ENCODE measurements around the gene FAM53B. TPM values are rescaled to one million over a fixed set of nuclear protein-coding genes. Genes with fewer than 3 reads are reported as not detected.

FAM53B gene
- total RNA-seq, 1 experiment from 2014 or later, result 11.2 TPM

DNA sequence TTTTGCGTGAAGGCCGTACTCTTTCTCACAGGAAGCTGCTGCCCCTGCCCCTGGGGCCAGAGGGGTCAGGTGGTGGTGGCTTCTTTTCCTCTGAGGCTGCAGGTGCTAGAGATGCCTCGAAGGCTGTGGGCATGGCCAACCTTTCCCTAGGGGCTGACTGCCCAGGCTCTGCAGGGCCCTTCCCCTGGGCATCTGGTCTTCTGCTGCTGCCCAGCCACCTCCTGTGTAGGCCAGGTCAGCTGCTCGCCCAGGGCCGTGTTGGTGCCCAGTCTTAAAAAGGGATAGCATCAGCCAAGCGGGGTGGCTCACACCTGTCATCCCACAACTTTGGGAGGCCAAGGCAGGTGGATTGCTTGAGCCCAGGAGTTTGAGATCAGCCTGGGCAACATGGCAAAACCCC is 114.3 kb downstream of the FAM53B start:
- intact Hi-C loops (cut with micrococcal nuclease; ENCODE audit: unreplicated experiment), result no loop called here
- Mint-ChIP-seq H3K4me1 (ENCODE audit: low read depth, unreplicated experiment) (peaks cover 12% of the 10 kb centered on the region), H3K4me3 (ENCODE audit: low read depth, unreplicated experiment) (no peak overlapping the region), H3K27me3 (ENCODE audit: unreplicated experiment) (no peaks in the 10 kb centered on the region), H3K27ac (ENCODE audit: unreplicated experiment) (no peak overlapping the region), H3K9me3 (ENCODE audit: low read depth, unreplicated experiment) (no peaks in the 10 kb centered on the region), H3K36me3 (ENCODE audit: insufficient read depth, unreplicated experiment) (no peaks in the 10 kb centered on the region)
- DNase-seq, result no peak
- CTCF ChIA-PET, result no interaction called here
- TF ChIP-seq, protein P1, sequence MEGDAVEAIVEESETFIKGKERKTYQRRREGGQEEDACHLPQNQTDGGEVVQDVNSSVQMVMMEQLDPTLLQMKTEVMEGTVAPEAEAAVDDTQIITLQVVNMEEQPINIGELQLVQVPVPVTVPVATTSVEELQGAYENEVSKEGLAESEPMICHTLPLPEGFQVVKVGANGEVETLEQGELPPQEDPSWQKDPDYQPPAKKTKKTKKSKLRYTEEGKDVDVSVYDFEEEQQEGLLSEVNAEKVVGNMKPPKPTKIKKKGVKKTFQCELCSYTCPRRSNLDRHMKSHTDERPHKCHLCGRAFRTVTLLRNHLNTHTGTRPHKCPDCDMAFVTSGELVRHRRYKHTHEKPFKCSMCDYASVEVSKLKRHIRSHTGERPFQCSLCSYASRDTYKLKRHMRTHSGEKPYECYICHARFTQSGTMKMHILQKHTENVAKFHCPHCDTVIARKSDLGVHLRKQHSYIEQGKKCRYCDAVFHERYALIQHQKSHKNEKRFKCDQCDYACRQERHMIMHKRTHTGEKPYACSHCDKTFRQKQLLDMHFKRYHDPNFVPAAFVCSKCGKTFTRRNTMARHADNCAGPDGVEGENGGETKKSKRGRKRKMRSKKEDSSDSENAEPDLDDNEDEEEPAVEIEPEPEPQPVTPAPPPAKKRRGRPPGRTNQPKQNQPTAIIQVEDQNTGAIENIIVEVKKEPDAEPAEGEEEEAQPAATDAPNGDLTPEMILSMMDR (IDR thresholded peaks at IDR 0.05; ENCODE audit: unreplicated experiment), result no peak
- no TSS peak for BruUV-seq (replicated peaks)

DNA sequence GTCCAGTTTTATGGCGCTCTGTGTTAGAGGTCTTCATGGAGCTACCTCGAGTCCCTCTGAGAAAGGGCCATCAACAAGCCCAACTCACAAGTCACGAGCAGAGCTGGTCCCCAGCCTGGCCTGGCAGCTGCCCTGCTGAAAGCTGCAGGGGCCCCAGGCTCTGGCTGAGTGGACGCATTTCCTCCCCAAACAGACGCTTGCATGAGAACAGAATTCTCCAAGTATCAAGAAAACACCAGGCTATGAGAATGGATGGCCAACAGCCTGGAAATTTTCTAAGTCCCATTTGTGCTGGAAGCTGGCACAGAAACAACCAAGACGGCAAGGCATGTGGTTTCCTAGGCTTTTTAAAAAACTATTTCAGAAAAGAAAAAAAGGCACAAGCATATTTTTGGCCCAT is 114.8 kb downstream of the FAM53B start:
- H3K4me1 Mint-ChIP-seq (ENCODE audit: low read depth, unreplicated experiment), result peaks cover 12% of the 10 kb centered on the region
- no TSS peak for BruUV-seq (replicated peaks)
- no peaks in the 10 kb centered on the region for H3K9me3 Mint-ChIP-seq (ENCODE audit: low read depth, unreplicated experiment)
- no peak overlapping the region for H3K4me3 Mint-ChIP-seq (ENCODE audit: low read depth, unreplicated experiment)
- no peak overlapping the region for H3K27ac Mint-ChIP-seq (ENCODE audit: unreplicated experiment)
- DNase-seq, result no peak
- H3K27me3 Mint-ChIP-seq (ENCODE audit: unreplicated experiment), result no peaks in the 10 kb centered on the region
- intact Hi-C loops (cut with micrococcal nuclease; ENCODE audit: unreplicated experiment), result no loop called here
- TF ChIP-seq, protein P1 (IDR thresholded peaks at IDR 0.05; ENCODE audit: unreplicated experiment), result no peak
- no peaks in the 10 kb centered on the region for H3K36me3 Mint-ChIP-seq (ENCODE audit: insufficient read depth, unreplicated experiment)
- CTCF ChIA-PET, result no interaction called here

DNA sequence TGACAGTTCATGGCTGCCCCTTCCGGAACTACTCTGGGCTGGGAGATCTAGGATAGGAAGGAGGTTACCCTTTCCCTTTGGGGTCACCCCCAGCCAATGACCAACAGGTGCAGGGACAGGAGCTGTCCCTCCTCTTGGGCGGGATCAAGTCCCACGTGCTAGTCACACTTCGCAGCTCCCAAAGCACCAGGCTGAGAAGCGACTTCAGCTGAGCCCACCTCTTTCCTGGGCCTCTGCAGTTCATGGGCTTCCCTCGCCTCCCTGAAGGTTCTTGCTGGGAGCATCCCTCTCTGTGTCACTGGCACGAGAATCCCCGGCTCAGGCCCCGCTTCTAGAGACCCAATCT is 115.5 kb downstream of the FAM53B start:
- BruUV-seq (replicated peaks), result no TSS peak
- intact Hi-C loops (cut with micrococcal nuclease; ENCODE audit: unreplicated experiment), result no loop called here
- peaks cover 12% of the 10 kb centered on the region for H3K4me1 Mint-ChIP-seq (ENCODE audit: low read depth, unreplicated experiment)
- H3K27ac Mint-ChIP-seq (ENCODE audit: unreplicated experiment), result no peak overlapping the region
- no peaks in the 10 kb centered on the region for H3K9me3 Mint-ChIP-seq (ENCODE audit: low read depth, unreplicated experiment)
- TF ChIP-seq, protein P1 (IDR thresholded peaks at IDR 0.05; ENCODE audit: unreplicated experiment), result no peak
- H3K36me3 Mint-ChIP-seq (ENCODE audit: insufficient read depth, unreplicated experiment), result no peaks in the 10 kb centered on the region
- H3K27me3 Mint-ChIP-seq (ENCODE audit: unreplicated experiment), result no peaks in the 10 kb centered on the region
- H3K4me3 Mint-ChIP-seq (ENCODE audit: low read depth, unreplicated experiment), result no peak overlapping the region
- no peak for DNase-seq
- CTCF ChIA-PET, result no interaction called here

DNA sequence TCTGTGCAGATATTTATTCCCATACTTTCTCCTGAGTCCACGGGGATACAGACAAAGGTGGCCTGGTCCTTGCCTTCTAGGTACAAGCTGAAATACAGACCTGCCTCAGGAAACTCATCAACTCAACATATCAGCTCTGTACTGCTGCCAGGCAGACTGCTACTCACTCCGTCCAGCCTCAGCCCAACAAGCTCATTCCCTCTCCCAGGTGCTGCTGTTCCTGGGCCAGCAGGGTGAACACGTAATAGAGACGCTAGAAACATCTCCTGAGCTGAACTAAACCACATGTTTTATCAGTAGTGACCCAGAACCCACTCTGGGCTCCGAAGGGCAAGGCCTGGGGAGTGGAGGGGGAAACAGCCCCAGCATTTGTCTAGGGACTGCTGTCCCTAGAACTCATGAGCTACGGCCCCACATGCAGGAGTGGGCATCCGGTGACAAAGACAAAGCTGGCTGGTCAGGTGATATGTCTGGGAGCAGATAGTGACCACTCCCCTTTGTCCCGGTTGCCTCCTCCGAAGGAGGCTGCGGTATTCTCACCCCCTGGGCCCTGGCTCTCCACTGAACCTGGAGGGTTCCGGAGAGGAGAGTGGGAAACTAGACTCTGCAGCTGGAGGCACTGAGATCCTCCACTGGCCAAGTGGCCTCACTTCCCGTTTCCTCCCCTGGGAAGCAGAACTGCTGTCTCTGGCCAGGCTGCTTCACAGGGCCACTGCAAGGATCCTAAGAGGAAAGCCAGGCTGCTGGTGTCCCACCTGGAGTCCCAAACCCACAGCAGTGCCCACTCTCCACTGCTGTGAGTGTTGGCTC is 116.1 kb downstream of the FAM53B start:
- Mint-ChIP-seq H3K27ac (ENCODE audit: unreplicated experiment) (no peak overlapping the region), H3K27me3 (ENCODE audit: unreplicated experiment) (no peaks in the 10 kb centered on the region), H3K9me3 (ENCODE audit: low read depth, unreplicated experiment) (no peaks in the 10 kb centered on the region), H3K36me3 (ENCODE audit: insufficient read depth, unreplicated experiment) (no peaks in the 10 kb centered on the region), H3K4me3 (ENCODE audit: low read depth, unreplicated experiment) (no peak overlapping the region), H3K4me1 (ENCODE audit: low read depth, unreplicated experiment) (peaks cover 12% of the 10 kb centered on the region)
- TF ChIP-seq, protein P1 (IDR thresholded peaks at IDR 0.05; ENCODE audit: unreplicated experiment), result no peak
- intact Hi-C loops (cut with micrococcal nuclease; ENCODE audit: unreplicated experiment), result no loop called here
- DNase-seq, result no peak
- no TSS peak for BruUV-seq (replicated peaks)
- CTCF ChIA-PET, result interaction anchor here (0.6 to 1.0 kb wide), 2 partner anchors 15 to 113 kb away, joined by 3 to 4 read pairs; no protein-coding TSS in a partner anchor

Measured in Calu3 (cell line).